Esophagus muscularis mucosa (tissue), 4 donors: ENCODE measurements around the gene CD6. TPM values are rescaled to one million over a fixed set of nuclear protein-coding genes. Genes with fewer than 3 reads are reported as not detected.

Experiments used
- DNase-seq: peaks from one replicate; pipeline ENCODE4 v3.0.0-alpha.2; 2017; ENCODE audit errors: extremely low spot score
- H3K27ac ChIP-seq, 4 donors: fragments of 200-600 bp; sonication (generic); replicated peaks in 1 of 4; 1 replicate in 3 of 4; 2 replicates in 1 of 4; pipeline ENCODE4 v1.5.1; 2016 to 2019; ENCODE audit warnings: mild to moderate bottlenecking in 1 of 4
- H3K27me3 ChIP-seq, 4 donors: fragments of 200-600 bp; sonication (generic); one replicate each; pipeline versions ENCODE4 v1.5.1 to v1.6.0; 2016 to 2019
- H3K36me3 ChIP-seq, 4 donors: fragments of 200-600 bp; sonication (generic); one replicate each; pipeline ENCODE4 v1.5.1; 2016 to 2019
- H3K4me1 ChIP-seq, 4 donors: fragments of 200-600 bp; sonication (generic); one replicate each; pipeline ENCODE4 v1.5.1; 2016 to 2019
- H3K4me3 ChIP-seq, 4 donors: fragments of 200-600 bp; sonication (generic); 1 replicate in 2 of 4; 2 replicates in 2 of 4; pipeline ENCODE4 v1.5.1; 2016 to 2019; ENCODE audit warnings: mild to moderate bottlenecking in 4 of 4, moderate library complexity in 1 of 4
- H3K9me3 ChIP-seq, 4 donors: fragments of 200-600 bp; sonication (generic); 1 replicate in 3 of 4; 2 replicates in 1 of 4; pipeline ENCODE4 v1.5.1; 2016 to 2019
- EP300 ChIP-seq: sonication (generic); formaldehyde crosslinking; IDR thresholded peaks from one replicate; pipeline ENCODE4 v1.6.1; 2017; ENCODE audit warnings: antibody characterized with exemption
- POLR2A ChIP-seq: fragments of 450-650 bp; IDR thresholded peaks from one replicate; pipeline ENCODE4 v1.6.1; 2017; ENCODE audit warnings: antibody characterized with exemption, moderate library complexity, mild to moderate bottlenecking, low read depth
- POLR2AphosphoS5 ChIP-seq, 2 donors: sonication (generic); formaldehyde crosslinking; IDR thresholded peaks; one replicate each; pipeline ENCODE4 v1.6.1; 2017; ENCODE audit warnings: antibody characterized with exemption in 2 of 2
- WGBS: methylation state at CpG from one replicate; pipeline ENCODE4 v1.1.5; 2018; 5-methylcytosine and 5-hydroxymethylcytosine counted together
- intact Hi-C: fragments of 100-400 bp; cut with DNase I; formaldehyde crosslinking; loops from one replicate; pipeline ENCODE4 v1.15.1; 2023
- small RNA-seq, 3 donors: library from RNA; depleted of rRNA; stranded (forward); fragments of <200 nt; gene quantifications; one replicate each; pipeline ENCODE3, GENCODE V24; 2016
- total RNA-seq, 4 donors: library from RNA; depleted of rRNA; stranded (reverse); fragments of >200 nt; gene quantifications; one replicate each; pipeline versions ENCODE4 v1.1.0 to v1.2.1, GENCODE V29; 2016
- TF ChIP-seq, protein P1 (sequence below), 3 experiments: fragments of 200-600 bp in 2 of 3; fragments of 450-650 bp in 1 of 3; sonication (generic) in 2 of 3; IDR thresholded peaks; one replicate each; pipeline ENCODE4 v1.5.1; 2017 to 2019; ENCODE audit warnings: antibody characterized with exemption in 3 of 3, mild to moderate bottlenecking in 2 of 3, moderate library complexity in 1 of 3

CD6 gene
- total RNA-seq, 4 donors from 2014 or later, result 0.32 to 2.2 (median 1.3) TPM; not detected in 1

DNA sequence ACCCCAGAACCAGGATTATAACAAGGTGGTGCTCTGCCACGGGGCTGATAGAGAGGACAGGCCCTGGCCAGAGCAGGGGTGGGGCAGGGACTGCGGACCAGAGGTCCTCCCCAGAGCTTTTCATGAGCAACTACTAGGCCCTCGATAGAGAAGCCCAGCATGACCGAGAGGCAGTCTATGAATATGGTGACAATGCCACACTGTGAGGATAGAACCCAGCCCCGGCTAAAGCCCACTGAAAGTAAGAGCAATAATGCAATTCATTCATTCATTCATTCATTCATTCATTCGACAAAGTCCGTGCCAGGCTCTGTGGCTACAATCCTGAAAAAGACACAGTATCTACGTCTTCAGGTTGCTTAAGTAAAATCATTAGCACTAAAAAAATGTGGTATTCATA, 95.2 kb downstream of the CD6 start:
- intact Hi-C loops, result no loop called here
- no peaks in the 10 kb centered on the region for H3K36me3 ChIP-seq
- H3K9me3 ChIP-seq, result no peaks in the 10 kb centered on the region
- no peak for TF ChIP-seq EP300
- TF ChIP-seq, protein P1, sequence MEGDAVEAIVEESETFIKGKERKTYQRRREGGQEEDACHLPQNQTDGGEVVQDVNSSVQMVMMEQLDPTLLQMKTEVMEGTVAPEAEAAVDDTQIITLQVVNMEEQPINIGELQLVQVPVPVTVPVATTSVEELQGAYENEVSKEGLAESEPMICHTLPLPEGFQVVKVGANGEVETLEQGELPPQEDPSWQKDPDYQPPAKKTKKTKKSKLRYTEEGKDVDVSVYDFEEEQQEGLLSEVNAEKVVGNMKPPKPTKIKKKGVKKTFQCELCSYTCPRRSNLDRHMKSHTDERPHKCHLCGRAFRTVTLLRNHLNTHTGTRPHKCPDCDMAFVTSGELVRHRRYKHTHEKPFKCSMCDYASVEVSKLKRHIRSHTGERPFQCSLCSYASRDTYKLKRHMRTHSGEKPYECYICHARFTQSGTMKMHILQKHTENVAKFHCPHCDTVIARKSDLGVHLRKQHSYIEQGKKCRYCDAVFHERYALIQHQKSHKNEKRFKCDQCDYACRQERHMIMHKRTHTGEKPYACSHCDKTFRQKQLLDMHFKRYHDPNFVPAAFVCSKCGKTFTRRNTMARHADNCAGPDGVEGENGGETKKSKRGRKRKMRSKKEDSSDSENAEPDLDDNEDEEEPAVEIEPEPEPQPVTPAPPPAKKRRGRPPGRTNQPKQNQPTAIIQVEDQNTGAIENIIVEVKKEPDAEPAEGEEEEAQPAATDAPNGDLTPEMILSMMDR (IDR thresholded peaks at IDR 0.05), result no peak
- TF ChIP-seq POLR2AphosphoS5 (IDR thresholded peaks at IDR 0.05), result no peak
- H3K4me1 ChIP-seq, result peaks cover 0 to 9% (median 4%) of the 10 kb centered on the region in 4 donors
- WGBS, result 95% methylated on average over 8 of the region's 8 CpGs
- H3K27me3 ChIP-seq, result no peaks in the 10 kb centered on the region
- H3K4me3 ChIP-seq, result no peak overlapping the region
- no peak overlapping the region for H3K27ac ChIP-seq
- no peak for DNase-seq

GRCh38 chr11:61067782-61068446, 96.4 kb downstream of the CD6 start:
- no peak overlapping the region for H3K4me3 ChIP-seq
- H3K4me1 ChIP-seq, result peaks cover 4 to 21% (median 15%) of the 10 kb centered on the region in 4 donors
- H3K27ac ChIP-seq, result no peak overlapping the region
- peak; percentile 89 for DNase-seq
- no peaks in the 10 kb centered on the region for H3K9me3 ChIP-seq
- H3K36me3 ChIP-seq, result no peaks in the 10 kb centered on the region
- 67% methylated on average over 13 of the region's 14 CpGs for WGBS
- no peak for TF ChIP-seq POLR2AphosphoS5 (IDR thresholded peaks at IDR 0.05)
- TF ChIP-seq, protein P1 (IDR thresholded peaks at IDR 0.05), result no peak
- TF ChIP-seq POLR2A, result no peak
- no peak for TF ChIP-seq EP300
- intact Hi-C loops, result no loop called here
- no peaks in the 10 kb centered on the region for H3K27me3 ChIP-seq

DNA sequence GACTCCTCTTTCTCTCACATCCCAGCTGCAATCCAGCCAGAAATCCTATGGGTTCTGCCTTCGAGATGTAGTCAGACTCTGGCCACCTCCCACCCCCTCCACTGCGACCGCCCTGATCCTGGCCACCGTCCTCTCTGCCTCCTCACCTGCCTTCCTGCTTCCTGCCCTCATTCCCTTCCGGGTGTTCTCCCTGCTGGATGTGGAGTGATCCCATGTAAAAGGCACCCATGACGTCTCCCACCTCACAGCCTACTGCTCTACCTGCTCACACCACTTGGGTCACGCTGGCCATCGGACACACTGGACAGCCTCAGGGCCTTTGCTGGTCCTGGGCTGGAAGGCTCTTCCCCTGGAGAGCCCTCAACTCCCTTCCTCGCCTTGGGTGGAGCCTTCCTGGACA, 97.1 kb downstream of the CD6 start:
- H3K36me3 ChIP-seq, result no peaks in the 10 kb centered on the region
- no peak overlapping the region for H3K4me3 ChIP-seq
- no peak for TF ChIP-seq POLR2A
- TF ChIP-seq, protein P1 (IDR thresholded peaks at IDR 0.05), result no peak
- intact Hi-C loops, result no loop called here
- H3K9me3 ChIP-seq, result no peaks in the 10 kb centered on the region
- peaks cover 4 to 25% (median 20%) of the 10 kb centered on the region in 4 donors for H3K4me1 ChIP-seq
- no peaks in the 10 kb centered on the region for H3K27me3 ChIP-seq
- H3K27ac ChIP-seq, result no peak overlapping the region
- no peak for DNase-seq
- WGBS, result 92% methylated on average over 9 of the region's 9 CpGs

GRCh38 chr11:61069427-61069826, 97.9 kb downstream of the CD6 start:
- Histone ChIP-seq H3K9me3 (no peaks in the 10 kb centered on the region), H3K4me3 (no peak overlapping the region), H3K4me1 (peaks cover 4 to 25% (median 20%) of the 10 kb centered on the region in 4 donors), H3K36me3 (no peaks in the 10 kb centered on the region), H3K27ac (no peak overlapping the region), H3K27me3 (no peaks in the 10 kb centered on the region)
- intact Hi-C loops, result no loop called here
- no peak for DNase-seq
- 94% methylated on average over 4 of the region's 4 CpGs for WGBS
- TF ChIP-seq, protein P1 (IDR thresholded peaks at IDR 0.05), result no peak
- TF ChIP-seq EP300 (no peak), POLR2A (no peak), POLR2AphosphoS5 (IDR thresholded peaks at IDR 0.05) (no peak)

Small RNA genes within 50 kb of the gene (small RNA-seq; reads per million reads assigned to genes)
- gene RNU6-933P, result 0 reads per million in 3 donors

Other genes starting within 250 kb of the CD6 start
- not detected for gene MS4A18, start 247.0 kb upstream of the CD6 start, total RNA-seq
- gene MS4A15, start 214.8 kb upstream of the CD6 start, total RNA-seq, result under 1 TPM in 2 of 4 donors, not detected in 2; 0.40 to 0.52 TPM
- not detected for gene MS4A10, start 186.3 kb upstream of the CD6 start, total RNA-seq
- gene CCDC86, start 129.6 kb upstream of the CD6 start, total RNA-seq, result 10 to 100 TPM; 11.6 to 29.5 (median 21.8) TPM
- 1 to 10 TPM in 3 of 4 donors, under 1 TPM in 1; 0.33 to 2.9 (median 1.8) TPM for gene PTGDR2, start 115.7 kb upstream of the CD6 start, total RNA-seq
- gene ZP1, start 104.1 kb upstream of the CD6 start, total RNA-seq, result under 1 TPM in 1 of 4 donors, not detected in 3; 0.26 TPM
- gene PRPF19, start 65.1 kb upstream of the CD6 start, total RNA-seq, result 10 to 100 TPM; 35.7 to 63.0 (median 57.1) TPM
- gene TMEM109, start 57.5 kb upstream of the CD6 start, total RNA-seq, result 100 to 1,000 TPM; 106 to 186 (median 138) TPM
- gene TMEM132A, start 47.2 kb upstream of the CD6 start, total RNA-seq, result 1 to 10 TPM; 2.9 to 9.3 (median 6.8) TPM
- 10 to 100 TPM; 24.1 to 61.0 (median 29.9) TPM for gene SLC15A3, start 19.5 kb upstream of the CD6 start, total RNA-seq
- 1 to 10 TPM in 1 of 4 donors, under 1 TPM in 3; 0.11 to 1.3 (median 0.34) TPM for gene CD5, start 130.8 kb downstream of the CD6 start, total RNA-seq
- gene VPS37C, start 189.7 kb downstream of the CD6 start, total RNA-seq, result 10 to 100 TPM; 29.1 to 43.5 (median 38.1) TPM
- under 1 TPM in 1 of 4 donors, not detected in 3; 0.33 TPM for gene PGA3, start 231.8 kb downstream of the CD6 start, total RNA-seq